Kidney (tissue), 14 donors: ENCODE measurements around the gene MAP7D3. TPM values are rescaled to one million over a fixed set of nuclear protein-coding genes. Genes with fewer than 3 reads are reported as not detected.
"Not testable (repeated sequence)": the region's sequence is repeated elsewhere in the genome, so short reads cannot be mapped to it uniquely, and the experiment has no call there.

Experiments
- DNase-seq, 5 donors: peaks; one replicate each; pipeline ENCODE4 v3.0.0-alpha.2; 2013 to 2020
- FAIRE-seq: peaks from 2 replicates; lab custom pipeline; 2012; peaks lifted over from hg19 to GRCh38; lab: Jason Lieb, UNC
- H3K27ac ChIP-seq, 2 donors: one replicate each; pipeline ENCODE4 v1.7.0; 2013; ENCODE audit warnings: low read depth in 2 of 2, low read length in 2 of 2, inconsistent platforms in 1 of 2
- H3K27me3 ChIP-seq: one replicate; pipeline ENCODE4 v1.7.1; 2013; ENCODE audit warnings: low read length, inconsistent platforms; ENCODE audit not compliant: control insufficient read depth, insufficient read depth
- H3K36me3 ChIP-seq, 3 donors: one replicate each; pipeline versions ENCODE4 v1.7.0 to v1.7.1; 2013; ENCODE audit warnings: low read length in 3 of 3, control low read depth in 1 of 3, inconsistent platforms in 1 of 3; ENCODE audit not compliant: insufficient read depth in 3 of 3, control insufficient read depth in 2 of 3
- H3K4me1 ChIP-seq, 3 donors: one replicate each; pipeline versions ENCODE4 v1.7.0 to v1.7.1; 2013; ENCODE audit warnings: low read length in 3 of 3, inconsistent platforms in 1 of 3, low read depth in 1 of 3; ENCODE audit not compliant: control insufficient read depth in 2 of 3, insufficient read depth in 2 of 3
- H3K4me3 ChIP-seq, 3 donors: one replicate each; pipeline versions ENCODE4 v1.7.0 to v1.8.1; 2013; ENCODE audit warnings: low read length in 3 of 3, control low read depth in 1 of 3, inconsistent platforms in 1 of 3
- H3K9ac ChIP-seq, 3 donors: one replicate each; pipeline versions ENCODE4 v1.7.0 to v1.7.1; 2013; ENCODE audit warnings: low read length in 3 of 3, control low read depth in 1 of 3, inconsistent platforms in 1 of 3
- H3K9me3 ChIP-seq, 3 donors: one replicate each; pipeline versions ENCODE4 v1.7.0 to v1.7.1; 2013; ENCODE audit warnings: low read length in 3 of 3, control low read depth in 1 of 3, inconsistent platforms in 1 of 3; ENCODE audit not compliant: control insufficient read depth in 2 of 3, insufficient read depth in 1 of 3
- CTCF ChIP-seq: IDR thresholded peaks from 3 replicates; pipeline ENCODE4 v1.5.1; 2012; ENCODE audit warnings: mild to moderate bottlenecking, moderate library complexity, borderline replicate concordance; ENCODE audit not compliant: insufficient read depth; ENCODE audit errors: extremely low read depth
- intact Hi-C: fragments of 100-400 bp; cut with DNase I; formaldehyde crosslinking; loops from one replicate; pipeline ENCODE4 v1.11.1; 2022
- polyA plus RNA-seq: library from polyadenylated mRNA; stranded (reverse); fragments of 350-450 nt; fragmentation: Illumina TruSeq; extraction: RNeasy Lipid Tissue Mini Kit (QIAGEN cat#74804); gene quantifications from one replicate; pipeline ENCODE4 v1.2.3, GENCODE V29; 2014; ENCODE audit warnings: low read depth, low replicate concordance; ENCODE audit not compliant: insufficient read depth
- total RNA-seq: library from RNA; stranded (reverse); fragmentation: NEBNext Ultra II Directional; extraction: Animal tissue kit (Norgen Biotek cat#: 25700); gene quantifications from one replicate; pipeline ENCODE4 v1.2.1, GENCODE V29; 2021
- donor health status: control.
- donor health status: control.
- donor health status: control.
- donor health status: control.
- donor health status: control.
- donor health status: DM: yes; HTN: yes; CAD: no.
- donor health status: Normal renal cell carcinoma (clear cell type).

The MAP7D3 gene
- total and polyA plus RNA-seq, 2 donors from 2014 or later: 5.7 to 13.9 TPM

GRCh38 chrX:136292656-136293055 lies 41.5 kb upstream of the MAP7D3 start:
- Histone ChIP-seq H3K4me1 (no peaks in the 10 kb centered on the region), H3K27ac (no peak overlapping the region), H3K36me3 (no peaks in the 10 kb centered on the region), H3K9me3 (no peaks in the 10 kb centered on the region), H3K9ac (no peak overlapping the region), H3K4me3 (no peak overlapping the region), H3K27me3 (no peaks in the 10 kb centered on the region)
- no peak for TF ChIP-seq CTCF
- FAIRE-seq (no peak), DNase-seq (no peak)
- intact Hi-C loops: no loop called here

GRCh38 chrX:136291824-136292223 lies 40.6 kb upstream of the MAP7D3 start:
- no peak for DNase-seq
- Histone ChIP-seq H3K9ac (no peak overlapping the region), H3K27ac (no peak overlapping the region), H3K27me3 (no peaks in the 10 kb centered on the region), H3K36me3 (no peaks in the 10 kb centered on the region), H3K9me3 (no peaks in the 10 kb centered on the region), H3K4me3 (no peak overlapping the region), H3K4me1 (no peaks in the 10 kb centered on the region)
- intact Hi-C loops: no loop called here
- no peak for TF ChIP-seq CTCF
- FAIRE-seq: no peak

GRCh38 chrX:136286375-136286774 lies 35.2 kb upstream of the MAP7D3 start:
- H3K9me3 ChIP-seq, H3K27me3 ChIP-seq, DNase-seq, H3K27ac ChIP-seq, H3K4me3 ChIP-seq, FAIRE-seq, H3K36me3 ChIP-seq, H3K4me1 ChIP-seq, intact Hi-C loops, H3K9ac ChIP-seq: not testable (repeated sequence)

GRCh38 chrX:136275553-136275952 lies 24.4 kb upstream of the MAP7D3 start:
- intact Hi-C loops: no loop called here
- no peak overlapping the region for H3K4me3 ChIP-seq
- TF ChIP-seq CTCF: no peak
- no peaks in the 10 kb centered on the region for H3K27me3 ChIP-seq
- H3K4me1 ChIP-seq: no peaks in the 10 kb centered on the region
- no peaks in the 10 kb centered on the region for H3K9me3 ChIP-seq
- no peaks in the 10 kb centered on the region for H3K36me3 ChIP-seq
- DNase-seq (peak in 1 of 5 donors; percentile 11), FAIRE-seq (no peak)
- H3K27ac ChIP-seq: no peak overlapping the region
- no peak overlapping the region for H3K9ac ChIP-seq
